ENCODE results near the gene GLRX5. TPM values are rescaled to one million over a fixed set of nuclear protein-coding genes. Genes with fewer than 3 reads are reported as not detected.

Gene GLRX5
- total RNA-seq, 1 experiment from 2014 or later: 60.1 TPM

DNA sequence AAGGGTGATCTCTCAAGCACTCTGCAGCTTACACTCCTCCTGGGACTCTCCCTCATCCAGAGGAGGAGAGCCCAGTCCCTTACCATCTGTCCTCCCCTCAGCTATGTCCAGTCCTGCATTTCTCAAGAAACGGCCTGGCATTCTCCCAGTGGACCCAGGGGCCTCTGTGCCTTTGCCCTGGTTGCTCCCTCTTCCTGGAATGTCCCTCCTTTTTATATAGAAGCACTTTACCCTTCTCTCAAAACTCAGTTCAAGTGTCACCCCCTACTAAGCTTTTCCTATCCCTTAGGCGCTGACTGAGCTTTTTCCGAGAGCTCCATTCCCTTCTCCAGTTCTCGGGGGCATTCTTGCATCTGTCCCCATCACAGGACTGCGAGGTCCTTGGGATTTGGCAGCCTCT lies 8.9 kb upstream of the GLRX5 start:
- CTCF ChIA-PET: interaction anchor here (1.4 to 1.7 kb wide), 2 partner anchors 8 to 65 kb away, joined by 5 to 13 read pairs; no protein-coding TSS in a partner anchor
- Histone ChIP-seq H4K20me1 (ENCODE audit: insufficient read depth) (no peaks in the 10 kb centered on the region; the same call in 1 of the 2 replicates), H3K9me3 (ENCODE audit: control insufficient read depth in 1 of 2, insufficient read depth in 1 of 2, low read depth in 1 of 2, low read length in 2 of 2) (no peaks in the 10 kb centered on the region), H3K4me3 (replicated peaks in 1 of 2; ENCODE audit: low read depth in 1 of 2, low read length in 2 of 2) (no peak overlapping the region), H3K9me2 (ENCODE audit: insufficient read depth) (no peaks in the 10 kb centered on the region), H3K4me1 (ENCODE audit: control insufficient read depth in 1 of 2, insufficient read depth in 2 of 2, low read length in 2 of 2) (peaks cover 21 to 62% of the 10 kb centered on the region in 2 experiments), H3K27me3 (ENCODE audit: insufficient read depth, low read length) (no peaks in the 10 kb centered on the region), H3K36me3 (ENCODE audit: control insufficient read depth in 1 of 2, insufficient read depth in 2 of 2, low read length in 2 of 2) (no peaks in the 10 kb centered on the region; a peak in 1 of 4 replicates), H3K79me2 (ENCODE audit: insufficient read depth, low read length) (peaks cover 22% of the 10 kb centered on the region), H2AFZ (ENCODE audit: low read depth, low read length, poor library complexity, severe bottlenecking) (no peak overlapping the region), H3K4me2 (ENCODE audit: low read length) (no peak overlapping the region), H3K9ac (ENCODE audit: low read length) (no peak overlapping the region; the same call in 1 of the 2 replicates), H3K27ac (ENCODE audit: low read depth, low read length) (no peak overlapping the region)
- DNase-seq (ENCODE audit: low read depth, low spot score): no peak
- intact Hi-C loops (cut with micrococcal nuclease): no loop called here
- RAD21 ChIA-PET (ENCODE audit: low non-redundant PET in 1 of 2, low total read pairs in 2 of 2, uncharacterized antibody in 2 of 2, unreplicated experiment in 2 of 2): interaction anchor here (0.8 to 1.5 kb wide), 2 partner anchors 84 to 914 kb away, joined by 3 to 4 read pairs; partner anchors contain the start of gene SERPINA3 (in 1 of the 2)
- POLR2A ChIA-PET: interaction anchor here (0.6 kb wide), 1 partner anchor 887 kb away, joined by 4 read pairs; no protein-coding TSS in a partner anchor
- TF ChIP-seq ELF1 (IDR thresholded peaks at IDR 0.05; ENCODE audit: borderline replicate concordance, low read depth) (no peak), EGR1 (IDR thresholded peaks at IDR 0.05; ENCODE audit: low read depth) (no peak), SRF (IDR thresholded peaks at IDR 0.05; ENCODE audit: low read depth) (no peak), CBX3 (IDR thresholded peaks at IDR 0.05; ENCODE audit: low read depth) (no peak), POLR2A (IDR thresholded peaks at IDR 0.05; ENCODE audit: borderline replicate concordance, extremely low read depth, insufficient read depth, insufficient read length) (no peak), ZFX (IDR thresholded peaks at IDR 0.05) (no peak), POLR2AphosphoS5 (IDR thresholded peaks at IDR 0.05; ENCODE audit: low read depth, low read length) (no peak), ZNF274 (IDR thresholded peaks at IDR 0.05; ENCODE audit: low read depth, low read length) (no peak), CEBPB (IDR thresholded peaks at IDR 0.05; ENCODE audit: low read depth) (no peak)
- TF ChIP-seq, protein P1, sequence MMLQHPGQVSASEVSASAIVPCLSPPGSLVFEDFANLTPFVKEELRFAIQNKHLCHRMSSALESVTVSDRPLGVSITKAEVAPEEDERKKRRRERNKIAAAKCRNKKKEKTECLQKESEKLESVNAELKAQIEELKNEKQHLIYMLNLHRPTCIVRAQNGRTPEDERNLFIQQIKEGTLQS (IDR thresholded peaks at IDR 0.05): no peak
- TF ChIP-seq, protein P2, sequence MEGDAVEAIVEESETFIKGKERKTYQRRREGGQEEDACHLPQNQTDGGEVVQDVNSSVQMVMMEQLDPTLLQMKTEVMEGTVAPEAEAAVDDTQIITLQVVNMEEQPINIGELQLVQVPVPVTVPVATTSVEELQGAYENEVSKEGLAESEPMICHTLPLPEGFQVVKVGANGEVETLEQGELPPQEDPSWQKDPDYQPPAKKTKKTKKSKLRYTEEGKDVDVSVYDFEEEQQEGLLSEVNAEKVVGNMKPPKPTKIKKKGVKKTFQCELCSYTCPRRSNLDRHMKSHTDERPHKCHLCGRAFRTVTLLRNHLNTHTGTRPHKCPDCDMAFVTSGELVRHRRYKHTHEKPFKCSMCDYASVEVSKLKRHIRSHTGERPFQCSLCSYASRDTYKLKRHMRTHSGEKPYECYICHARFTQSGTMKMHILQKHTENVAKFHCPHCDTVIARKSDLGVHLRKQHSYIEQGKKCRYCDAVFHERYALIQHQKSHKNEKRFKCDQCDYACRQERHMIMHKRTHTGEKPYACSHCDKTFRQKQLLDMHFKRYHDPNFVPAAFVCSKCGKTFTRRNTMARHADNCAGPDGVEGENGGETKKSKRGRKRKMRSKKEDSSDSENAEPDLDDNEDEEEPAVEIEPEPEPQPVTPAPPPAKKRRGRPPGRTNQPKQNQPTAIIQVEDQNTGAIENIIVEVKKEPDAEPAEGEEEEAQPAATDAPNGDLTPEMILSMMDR (IDR thresholded peaks at IDR 0.05 in 2 of 3, conservative IDR thresholded peaks at IDR 0.05 in 1 of 3; ENCODE audit: borderline replicate concordance in 1 of 3, insufficient read depth in 1 of 3, low read depth in 2 of 3, low read length in 2 of 3): no peak
- ATAC-seq: no peak
- BruUV-seq (replicated peaks): no TSS peak
